ENCODE results near the gene RNF224.

- no peak for TF ChIP-seq POLR2A (IDR thresholded peaks at IDR 0.05; ENCODE audit: low read depth, low read length)
- no peak for TF ChIP-seq TAF1 (IDR thresholded peaks at IDR 0.05; ENCODE audit: low read depth, low read length)
- TF ChIP-seq SPI1 (IDR thresholded peaks at IDR 0.05; ENCODE audit: low read depth, low read length) = no peak
- TF ChIP-seq POU2F2 (IDR thresholded peaks at IDR 0.05; ENCODE audit: low read depth, low read length) = no peak
Observed at GRCh38 chr9:137219757-137220316, 7.5 kb upstream of the RNF224 start.
